WI38 (cell line): ENCODE measurements around the gene DCDC2.

Source experiments
- H3K4me3 ChIP-seq: 2 replicates; pipeline ENCODE4 v1.5.1; 2011; ENCODE audit warnings: low read depth, mild to moderate bottlenecking, control low read depth, low read length
- TF ChIP-seq, protein P1 (sequence below): IDR thresholded peaks from 2 replicates; pipeline ENCODE4 v1.5.1; 2012; ENCODE audit warnings: low read depth, mild to moderate bottlenecking, control low read depth, low read length

Gene DCDC2

GRCh38 chr6:24131751-24132150 is 226.1 kb downstream of the DCDC2 start:
- no peak overlapping the region for H3K4me3 ChIP-seq
- TF ChIP-seq, protein P1, sequence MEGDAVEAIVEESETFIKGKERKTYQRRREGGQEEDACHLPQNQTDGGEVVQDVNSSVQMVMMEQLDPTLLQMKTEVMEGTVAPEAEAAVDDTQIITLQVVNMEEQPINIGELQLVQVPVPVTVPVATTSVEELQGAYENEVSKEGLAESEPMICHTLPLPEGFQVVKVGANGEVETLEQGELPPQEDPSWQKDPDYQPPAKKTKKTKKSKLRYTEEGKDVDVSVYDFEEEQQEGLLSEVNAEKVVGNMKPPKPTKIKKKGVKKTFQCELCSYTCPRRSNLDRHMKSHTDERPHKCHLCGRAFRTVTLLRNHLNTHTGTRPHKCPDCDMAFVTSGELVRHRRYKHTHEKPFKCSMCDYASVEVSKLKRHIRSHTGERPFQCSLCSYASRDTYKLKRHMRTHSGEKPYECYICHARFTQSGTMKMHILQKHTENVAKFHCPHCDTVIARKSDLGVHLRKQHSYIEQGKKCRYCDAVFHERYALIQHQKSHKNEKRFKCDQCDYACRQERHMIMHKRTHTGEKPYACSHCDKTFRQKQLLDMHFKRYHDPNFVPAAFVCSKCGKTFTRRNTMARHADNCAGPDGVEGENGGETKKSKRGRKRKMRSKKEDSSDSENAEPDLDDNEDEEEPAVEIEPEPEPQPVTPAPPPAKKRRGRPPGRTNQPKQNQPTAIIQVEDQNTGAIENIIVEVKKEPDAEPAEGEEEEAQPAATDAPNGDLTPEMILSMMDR, result no peak

DNA sequence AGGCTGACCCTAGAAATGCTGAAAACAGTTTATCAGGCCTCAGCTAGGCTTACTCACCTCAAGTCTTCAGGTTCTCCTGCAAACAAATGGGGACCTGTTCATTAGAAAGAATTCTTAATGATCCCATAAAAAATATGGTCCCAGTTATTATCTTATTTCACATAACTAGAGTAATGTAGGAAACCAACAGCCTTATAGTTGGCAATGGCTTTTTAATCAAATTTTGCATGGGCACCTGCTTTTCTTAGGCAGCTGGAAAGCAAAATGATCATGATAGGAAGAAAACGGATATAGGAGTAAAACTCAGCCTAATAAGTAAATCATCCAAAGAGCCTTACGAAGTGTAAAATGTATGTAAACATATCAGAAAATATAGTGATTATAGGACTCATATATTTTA is 230.5 kb downstream of the DCDC2 start:
- H3K4me3 ChIP-seq, result no peak overlapping the region
- TF ChIP-seq, protein P1, result no peak

DNA sequence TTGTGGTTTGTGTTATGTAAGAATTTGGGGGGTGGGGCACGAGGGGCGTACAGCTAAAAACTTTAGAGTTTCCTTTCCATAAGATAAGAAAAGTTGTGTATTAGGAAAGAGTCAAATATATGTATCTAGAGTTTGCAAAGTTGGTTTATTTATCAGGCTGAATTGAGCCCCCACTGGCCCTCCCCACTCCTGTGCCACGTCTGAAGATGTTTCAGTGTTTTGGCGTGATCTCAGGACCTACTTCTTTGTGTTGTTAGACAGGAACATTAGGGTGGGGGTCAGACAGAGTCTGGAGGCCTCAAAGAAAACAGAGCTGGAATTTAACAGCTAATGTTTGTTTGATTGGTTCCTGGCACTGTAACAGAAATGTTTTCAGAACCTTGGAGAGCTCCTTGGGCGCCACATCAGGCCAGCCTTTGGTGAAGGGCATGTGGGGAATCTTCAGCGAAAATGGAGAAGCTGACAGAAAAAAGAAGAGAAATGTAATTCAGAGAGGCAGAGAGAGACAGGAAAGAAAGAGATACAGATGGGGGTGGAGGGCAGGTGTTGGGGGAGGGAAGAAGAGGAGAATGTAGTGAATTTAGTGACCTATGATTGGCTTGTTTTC is 231.2 kb downstream of the DCDC2 start:
- H3K4me3 ChIP-seq, result no peak overlapping the region
- TF ChIP-seq, protein P1, result no peak

DNA sequence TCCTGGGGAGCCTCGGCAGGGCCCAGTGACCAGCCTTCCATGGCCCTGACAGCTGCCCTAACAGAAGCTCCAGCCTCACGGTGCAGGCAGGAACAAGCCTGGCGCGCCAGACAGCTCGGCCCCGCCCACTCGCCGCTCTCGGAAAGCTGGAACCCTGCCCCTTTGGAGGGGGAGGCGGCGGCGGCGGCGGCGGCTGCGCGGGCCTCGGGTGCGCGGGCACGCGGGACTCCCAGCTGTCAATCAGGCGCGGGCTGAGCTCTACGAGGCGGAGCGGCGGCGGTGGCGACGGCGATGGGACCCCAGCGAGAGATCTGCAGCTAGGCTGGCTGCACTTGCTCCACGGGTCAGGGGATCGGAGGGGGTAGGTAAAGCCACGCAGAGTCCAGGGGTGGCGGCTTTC is 231.9 kb downstream of the DCDC2 start, which contains the start of gene NRSN1:
Gene NRSN1, plus strand, starts transcription at position 236 of the 400 bp plus-strand sequence. CDS start 8,113 bp downstream, outside the sequence.
- no peak within 1 kb of the TSS for H3K4me3 ChIP-seq
- TF ChIP-seq, protein P1, result no peak

- no peak overlapping the region for H3K4me3 ChIP-seq
- TF ChIP-seq, protein P1, result no peak
Measured at GRCh38 chr6:24122139-24122538, 235.7 kb downstream of the DCDC2 start.
